ENCODE measurements around the gene C17orf67.

The C17orf67 gene

GRCh38 chr17:56824503-56824902, 9.2 kb downstream of the C17orf67 start:
- TF ChIP-seq, protein P1, sequence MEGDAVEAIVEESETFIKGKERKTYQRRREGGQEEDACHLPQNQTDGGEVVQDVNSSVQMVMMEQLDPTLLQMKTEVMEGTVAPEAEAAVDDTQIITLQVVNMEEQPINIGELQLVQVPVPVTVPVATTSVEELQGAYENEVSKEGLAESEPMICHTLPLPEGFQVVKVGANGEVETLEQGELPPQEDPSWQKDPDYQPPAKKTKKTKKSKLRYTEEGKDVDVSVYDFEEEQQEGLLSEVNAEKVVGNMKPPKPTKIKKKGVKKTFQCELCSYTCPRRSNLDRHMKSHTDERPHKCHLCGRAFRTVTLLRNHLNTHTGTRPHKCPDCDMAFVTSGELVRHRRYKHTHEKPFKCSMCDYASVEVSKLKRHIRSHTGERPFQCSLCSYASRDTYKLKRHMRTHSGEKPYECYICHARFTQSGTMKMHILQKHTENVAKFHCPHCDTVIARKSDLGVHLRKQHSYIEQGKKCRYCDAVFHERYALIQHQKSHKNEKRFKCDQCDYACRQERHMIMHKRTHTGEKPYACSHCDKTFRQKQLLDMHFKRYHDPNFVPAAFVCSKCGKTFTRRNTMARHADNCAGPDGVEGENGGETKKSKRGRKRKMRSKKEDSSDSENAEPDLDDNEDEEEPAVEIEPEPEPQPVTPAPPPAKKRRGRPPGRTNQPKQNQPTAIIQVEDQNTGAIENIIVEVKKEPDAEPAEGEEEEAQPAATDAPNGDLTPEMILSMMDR (IDR thresholded peaks at IDR 0.05; ENCODE audit: low read depth, low read length, missing control alignments): no peak
- Histone ChIP-seq H3K27me3 (replicated peaks) (no peaks in the 10 kb centered on the region), H3K4me3 (ENCODE audit: low read depth, low read length) (no peak overlapping the region), H3K27ac (no peak overlapping the region), H3K36me3 (replicated peaks) (no peaks in the 10 kb centered on the region)
- no peak for DNase-seq
- in situ Hi-C loops (cut with HindIII; ENCODE audit: low pct_ligation_motif_present, low sequenced_read_pairs): no loop called here

- TF ChIP-seq, protein P1 (IDR thresholded peaks at IDR 0.05; ENCODE audit: low read depth, low read length, missing control alignments): no peak
- Histone ChIP-seq H3K27ac (no peak overlapping the region), H3K27me3 (replicated peaks) (no peaks in the 10 kb centered on the region), H3K4me3 (ENCODE audit: low read depth, low read length) (no peak overlapping the region), H3K36me3 (replicated peaks) (no peaks in the 10 kb centered on the region)
- in situ Hi-C loops (cut with HindIII; ENCODE audit: low pct_ligation_motif_present, low sequenced_read_pairs): no loop called here
- no peak for DNase-seq
These were observed 9.9 kb downstream of the C17orf67 start for GRCh38 chr17:56823848-56824247.

- H3K36me3 ChIP-seq (replicated peaks): no peaks in the 10 kb centered on the region
- H3K27me3 ChIP-seq (replicated peaks): no peaks in the 10 kb centered on the region
- H3K4me3 ChIP-seq (ENCODE audit: low read depth, low read length): no peak overlapping the region
- in situ Hi-C loops (cut with HindIII; ENCODE audit: low pct_ligation_motif_present, low sequenced_read_pairs): no loop called here
- H3K27ac ChIP-seq: no peak overlapping the region
- TF ChIP-seq, protein P1 (IDR thresholded peaks at IDR 0.05; ENCODE audit: low read depth, low read length, missing control alignments): no peak
- DNase-seq: no peak
These were observed 11.0 kb downstream of the C17orf67 start for GRCh38 chr17:56822725-56823124.

GRCh38 chr17:56821847-56822534, 11.7 kb downstream of the C17orf67 start:
- H3K27me3 ChIP-seq (replicated peaks): no peaks in the 10 kb centered on the region
- no peak for DNase-seq
- TF ChIP-seq, protein P1 (IDR thresholded peaks at IDR 0.05; ENCODE audit: low read depth, low read length, missing control alignments): no peak
- no peak overlapping the region for H3K27ac ChIP-seq
- in situ Hi-C loops (cut with HindIII; ENCODE audit: low pct_ligation_motif_present, low sequenced_read_pairs): no loop called here
- H3K4me3 ChIP-seq (ENCODE audit: low read depth, low read length): no peak overlapping the region
- H3K36me3 ChIP-seq (replicated peaks): no peaks in the 10 kb centered on the region

GRCh38 chr17:56820207-56820606, 13.5 kb downstream of the C17orf67 start:
- TF ChIP-seq, protein P1 (IDR thresholded peaks at IDR 0.05; ENCODE audit: low read depth, low read length, missing control alignments): no peak
- no peak for DNase-seq
- no peaks in the 10 kb centered on the region for H3K36me3 ChIP-seq (replicated peaks)
- H3K27me3 ChIP-seq (replicated peaks): no peaks in the 10 kb centered on the region
- no peak overlapping the region for H3K4me3 ChIP-seq (ENCODE audit: low read depth, low read length)
- in situ Hi-C loops (cut with HindIII; ENCODE audit: low pct_ligation_motif_present, low sequenced_read_pairs): no loop called here
- no peak overlapping the region for H3K27ac ChIP-seq

All from brain microvascular endothelial cell (primary cell).